Endothelial cell of umbilical vein (primary cell): ENCODE results near the gene KLRG1. TPM values are rescaled to one million over a fixed set of nuclear protein-coding genes. Genes with fewer than 3 reads are reported as not detected.

Source experiments
- BruUV-seq: library from RNA; stranded (reverse); fragments of 400-500 nt; replicated peaks from 2 replicates; lab custom pipeline; 2021; lab: Mats Ljungman, UMichigan
- CTCF ChIA-PET: fragments of 300-600, 350-600 bp; sonication (Branson Sonifier 250); formaldehyde crosslinking; loops from one replicate; lab custom pipeline; 2021; ENCODE audit warnings: antibody characterized with exemption, inconsistent platforms; lab: Charles Lee
- POLR2A ChIA-PET: fragments of 300-600, 350-600 bp; sonication (Branson Sonifier 250); formaldehyde crosslinking; loops from one replicate; lab custom pipeline; 2021; ENCODE audit warnings: antibody characterized with exemption, inconsistent platforms; lab: Charles Lee
- DNase-seq: peaks from one replicate; pipeline ENCODE4 v3.0.0-alpha.2; 2011; ENCODE audit warnings: low read depth, low spot score
- FAIRE-seq: peaks from 2 replicates; lab custom pipeline; 2011; peaks lifted over from hg19 to GRCh38; lab: Jason Lieb, UNC
- H2AFZ ChIP-seq: 2 replicates; pipeline ENCODE4 v1.6.0; 2012; ENCODE audit warnings: low read depth, low read length, control low read depth, inconsistent platforms
- H3K27ac ChIP-seq: 2 replicates; pipeline ENCODE4 v1.5.1; 2011; ENCODE audit warnings: low read depth, mild to moderate bottlenecking, control low read depth, low read length, moderate library complexity; ENCODE audit not compliant: insufficient read depth
- H3K27me3 ChIP-seq, 2 experiments: 2 replicates each; pipeline versions ENCODE4 v1.6.0 to v1.6.1; 2011; ENCODE audit warnings: low read length in 2 of 2, mixed read lengths in 1 of 2; ENCODE audit not compliant: control insufficient read depth in 2 of 2, insufficient read depth in 2 of 2
- H3K36me3 ChIP-seq, 2 experiments: 2 replicates in 1 of 2; 3 replicates in 1 of 2; pipeline ENCODE4 v1.5.1; 2011; ENCODE audit warnings: low read length in 2 of 2, mild to moderate bottlenecking in 1 of 2, moderate library complexity in 1 of 2; ENCODE audit not compliant: control insufficient read depth in 2 of 2, insufficient read depth in 2 of 2; ENCODE audit errors: extremely low read depth in 1 of 2
- H3K4me1 ChIP-seq: 3 replicates; pipeline ENCODE4 v1.5.1; 2011; ENCODE audit warnings: mild to moderate bottlenecking, low read length; ENCODE audit not compliant: control insufficient read depth, insufficient read depth; ENCODE audit errors: extremely low read depth
- H3K4me2 ChIP-seq: 2 replicates; pipeline ENCODE4 v1.6.1; 2011; ENCODE audit warnings: low read length, control low read depth, mixed read lengths; ENCODE audit not compliant: insufficient read depth
- H3K4me3 ChIP-seq, 3 experiments: fragments of 200-600 bp in 1 of 3; sonication (generic), shearing (Covaris generic) in 1 of 3; replicated peaks in 1 of 3; 2 replicates each; pipeline ENCODE4 v1.5.1; 2011 to 2016; ENCODE audit warnings: control low read depth in 3 of 3, low read length in 3 of 3, mild to moderate bottlenecking in 2 of 3, inconsistent platforms in 1 of 3, low read depth in 1 of 3, moderate library complexity in 1 of 3; ENCODE audit not compliant: insufficient read depth in 1 of 3
- H3K79me2 ChIP-seq: 2 replicates; pipeline ENCODE4 v1.6.0; 2012; ENCODE audit warnings: low read length, inconsistent platforms; ENCODE audit not compliant: control insufficient read depth, insufficient read depth
- H3K9ac ChIP-seq: replicated peaks from 2 replicates; pipeline ENCODE3; 2011; ENCODE audit warnings: low read length, control low read depth; ENCODE audit not compliant: insufficient read depth; ENCODE audit errors: extremely low read depth
- H3K9me1 ChIP-seq: replicated peaks from 3 replicates; pipeline ENCODE4 v1.6.0; 2011; ENCODE audit warnings: mild to moderate bottlenecking, low read length; ENCODE audit not compliant: control insufficient read depth, insufficient read depth; ENCODE audit errors: extremely low read depth
- H3K9me3 ChIP-seq: replicated peaks from 2 replicates; pipeline ENCODE4 v1.5.1; 2012; ENCODE audit warnings: low read length, inconsistent platforms; ENCODE audit not compliant: control insufficient read depth, insufficient read depth
- H4K20me1 ChIP-seq: replicated peaks from 2 replicates; pipeline ENCODE3; 2011; ENCODE audit warnings: mild to moderate bottlenecking, low read length; ENCODE audit not compliant: control insufficient read depth, insufficient read depth; ENCODE audit errors: extremely low read depth
- CTCF ChIP-seq, 2 donors: IDR thresholded peaks; 1 replicate in 1 of 2; 2 replicates in 1 of 2; pipeline ENCODE4 v1.5.1; 2011; ENCODE audit warnings: low read length in 2 of 2, mild to moderate bottlenecking in 2 of 2, moderate library complexity in 2 of 2, control low read depth in 1 of 2, inconsistent platforms in 1 of 2, low read depth in 1 of 2; ENCODE audit not compliant: insufficient read depth in 1 of 2; ENCODE audit errors: extremely low read depth in 1 of 2
- EZH2 ChIP-seq: IDR thresholded peaks from 2 replicates; pipeline ENCODE4 v1.6.1; 2012; ENCODE audit warnings: borderline replicate concordance, low read depth, mild to moderate bottlenecking, moderate library complexity, low read length, inconsistent platforms; ENCODE audit not compliant: severe bottlenecking
- FOS ChIP-seq: IDR thresholded peaks from 2 replicates; pipeline ENCODE4 v1.6.1; 2011; ENCODE audit warnings: mild to moderate bottlenecking, low read length, moderate library complexity, borderline replicate concordance; ENCODE audit not compliant: insufficient read depth
- GATA2 ChIP-seq: IDR thresholded peaks from 2 replicates; pipeline ENCODE4 v1.7.0; 2011; ENCODE audit warnings: low read depth, mild to moderate bottlenecking, moderate library complexity, mixed read lengths, low read length; ENCODE audit not compliant: insufficient read length, insufficient read depth
- JUN ChIP-seq: IDR thresholded peaks from 2 replicates; pipeline ENCODE4 v1.6.1; 2011; ENCODE audit warnings: borderline replicate concordance, low read depth; ENCODE audit not compliant: insufficient read length, insufficient read depth
- MYC ChIP-seq: IDR thresholded peaks from one replicate; pipeline ENCODE4 v1.6.1; 2011; ENCODE audit warnings: mild to moderate bottlenecking, low read depth, low read length
- POLR2A ChIP-seq: IDR thresholded peaks from 2 replicates; pipeline ENCODE4 v1.6.1; 2012; ENCODE audit warnings: low read depth, mild to moderate bottlenecking, control low read depth, low read length
- POLR2AphosphoS5 ChIP-seq: IDR thresholded peaks from 2 replicates; pipeline ENCODE4 v1.6.1; 2012; ENCODE audit warnings: low read depth, mild to moderate bottlenecking, control low read depth, low read length, moderate library complexity; ENCODE audit not compliant: insufficient read depth
- dilution Hi-C: fragments of 300-500 bp; cut with MboI; formaldehyde crosslinking; loops from one replicate; pipeline ENCODE4 v1.15.0; 2019; ENCODE audit warnings: low sequenced_read_pairs; ENCODE audit not compliant: extremely low pct_ligation_motif_present
- intact Hi-C: fragments of 100-400 bp; cut with micrococcal nuclease; formaldehyde crosslinking; loops from one replicate; pipeline ENCODE4 v1.10.0; 2022
- polyA plus RNA-seq, 4 experiments: library from polyadenylated mRNA; depleted of rRNA in 3 of 4; stranded (reverse) in 3 of 4; unstranded in 1 of 4; fragments of >200 nt; gene quantifications; 2 replicates each; pipeline versions ENCODE4 v1.2.1 to v1.2.3, GENCODE V29; 2011 to 2012; ENCODE audit warnings: missing spikeins in 1 of 4
- total RNA-seq: library from RNA; stranded (reverse); gene quantifications from 2 replicates; pipeline ENCODE4 v1.2.3, GENCODE V29; 2021
- TF ChIP-seq, protein P1 (sequence below): IDR thresholded peaks from 2 replicates; pipeline ENCODE4 v1.6.1; 2011; ENCODE audit not compliant: insufficient read depth, insufficient read length

KLRG1 gene
- total and polyA plus RNA-seq, 2 donors (not counting 3 experiments of a cell fraction or from before 2014, with no cell fraction given), result 4.4 to 15.9 TPM

- H3K36me3 ChIP-seq, result no peaks in the 10 kb centered on the region
- no peak for TF ChIP-seq MYC
- TF ChIP-seq EZH2, result no peak
- no peak for TF ChIP-seq CTCF (IDR thresholded peaks at IDR 0.05; ENCODE audit: extremely low read depth in 1 of 2, insufficient read depth in 1 of 2, low read depth in 1 of 2, low read length in 2 of 2)
- TF ChIP-seq GATA2, result no peak
- TF ChIP-seq JUN, result no peak
- no peak for TF ChIP-seq POLR2A
- TF ChIP-seq POLR2AphosphoS5, result no peak
- TF ChIP-seq FOS, result no peak
- TF ChIP-seq, protein P1, sequence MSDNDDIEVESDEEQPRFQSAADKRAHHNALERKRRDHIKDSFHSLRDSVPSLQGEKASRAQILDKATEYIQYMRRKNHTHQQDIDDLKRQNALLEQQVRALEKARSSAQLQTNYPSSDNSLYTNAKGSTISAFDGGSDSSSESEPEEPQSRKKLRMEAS, result no peak
- intact Hi-C loops, result no loop called here
- no peak overlapping the region for H3K27ac ChIP-seq
- no peak overlapping the region for H2AFZ ChIP-seq
- H3K4me2 ChIP-seq, result no peak overlapping the region
- no peaks in the 10 kb centered on the region for H3K9me1 ChIP-seq
- FAIRE-seq (no peak), DNase-seq (no peak)
- no peaks in the 10 kb centered on the region for H3K4me1 ChIP-seq
- no peak overlapping the region for H3K9ac ChIP-seq
- no TSS peak for BruUV-seq
- H3K9me3 ChIP-seq, result no peaks in the 10 kb centered on the region
- H3K79me2 ChIP-seq, result no peaks in the 10 kb centered on the region
- no peaks in the 10 kb centered on the region for H3K27me3 ChIP-seq
- dilution Hi-C loops, result no loop called here
- CTCF ChIA-PET, result interaction anchor here (0.6 to 0.7 kb wide), 2 partner anchors 120 to 304 kb away, joined by 3 read pairs; no protein-coding TSS in a partner anchor
- H4K20me1 ChIP-seq, result no peaks in the 10 kb centered on the region
- POLR2A ChIA-PET, result no interaction called here
- no peak overlapping the region for H3K4me3 ChIP-seq
Measured at GRCh38 chr12:8958066-8958465, 31.3 kb upstream of the KLRG1 start.
